GM19043 (cell line): ENCODE measurements around the gene ADGRB3.

Source experiments
- ATAC-seq: cut with Tn5 transposase; IDR thresholded peaks from one replicate; pipeline ENCODE4 v1.9.1; 2021; ENCODE audit warnings: low read depth; ENCODE audit not compliant: unreplicated experiment

Gene ADGRB3

DNA sequence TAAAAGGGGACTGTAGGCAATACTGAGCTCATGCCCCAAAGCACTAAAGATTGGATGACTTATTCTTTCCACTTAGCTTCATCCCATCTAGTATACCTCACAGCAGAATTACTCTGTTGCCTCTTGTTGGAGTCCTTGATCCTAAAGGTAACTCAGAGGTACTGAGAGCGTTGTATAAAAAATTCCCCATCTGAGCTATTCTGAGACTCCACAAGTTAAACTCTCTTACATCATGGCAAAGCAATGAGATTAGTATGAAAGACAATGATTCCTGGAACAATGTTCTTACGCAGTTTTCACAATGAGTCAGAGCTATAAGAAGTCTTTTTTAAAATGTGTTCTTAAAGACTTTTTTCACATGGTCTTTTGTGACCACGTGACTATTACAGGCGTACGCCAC is 370.1 kb downstream of the ADGRB3 start:
- no peak for ATAC-seq

DNA sequence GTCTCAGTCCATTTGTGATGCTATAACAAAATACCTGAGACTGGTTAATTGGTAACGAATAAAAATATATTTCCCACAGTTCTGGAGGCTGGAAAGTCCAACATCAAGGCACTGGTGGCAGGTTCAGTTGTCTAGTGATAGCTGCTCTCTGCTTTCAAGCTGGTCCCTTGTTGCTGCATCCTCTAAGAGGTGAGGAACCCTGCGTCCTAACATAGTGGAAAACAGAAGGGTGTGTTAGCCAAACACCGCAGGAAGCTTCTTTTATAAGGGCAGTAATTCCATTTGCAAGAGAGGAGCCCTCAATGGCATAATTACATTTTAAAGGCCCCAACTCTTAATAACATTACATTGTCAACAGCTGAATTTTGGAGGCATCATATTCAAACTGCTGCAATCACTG is 372.7 kb downstream of the ADGRB3 start:
- no peak for ATAC-seq

DNA sequence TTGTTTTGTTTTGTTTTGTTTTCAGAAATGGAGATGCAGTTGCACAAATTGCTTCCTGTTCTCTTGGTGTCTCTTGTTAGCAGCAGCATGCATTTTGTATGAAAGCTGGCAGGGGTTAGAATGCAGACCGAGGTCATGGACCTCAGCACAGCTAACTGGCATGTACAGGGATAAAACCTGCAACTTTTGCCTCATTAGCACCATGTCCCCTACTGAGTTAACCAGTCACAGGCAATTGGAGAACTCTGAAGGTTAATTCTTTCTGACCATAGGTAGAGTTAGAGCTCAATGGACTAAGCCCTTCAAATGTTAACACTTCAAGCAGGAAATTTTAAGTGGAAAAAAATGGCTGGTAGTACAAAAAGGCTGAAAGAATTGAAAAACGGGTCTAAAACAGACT is 377.1 kb downstream of the ADGRB3 start:
- ATAC-seq: no peak

DNA sequence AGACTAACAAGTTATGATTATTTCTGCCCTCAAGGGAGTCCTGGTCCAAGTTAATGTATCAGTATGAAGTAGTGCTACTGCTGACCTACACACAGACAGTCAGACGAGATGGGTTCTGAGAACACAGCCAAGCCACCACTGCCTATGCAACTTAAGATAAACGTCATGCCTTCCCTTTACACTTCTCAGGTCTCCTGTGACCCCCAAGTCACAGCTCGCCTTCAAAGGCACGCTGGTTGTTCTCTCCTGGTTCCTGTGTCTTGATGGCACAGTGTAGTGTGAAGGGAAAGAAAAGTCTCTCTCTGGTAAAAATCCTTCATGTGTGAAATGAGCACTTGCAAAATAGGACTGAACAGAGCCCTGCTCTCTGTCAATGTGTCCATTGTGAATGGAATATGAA is 377.8 kb downstream of the ADGRB3 start:
- no peak for ATAC-seq

DNA sequence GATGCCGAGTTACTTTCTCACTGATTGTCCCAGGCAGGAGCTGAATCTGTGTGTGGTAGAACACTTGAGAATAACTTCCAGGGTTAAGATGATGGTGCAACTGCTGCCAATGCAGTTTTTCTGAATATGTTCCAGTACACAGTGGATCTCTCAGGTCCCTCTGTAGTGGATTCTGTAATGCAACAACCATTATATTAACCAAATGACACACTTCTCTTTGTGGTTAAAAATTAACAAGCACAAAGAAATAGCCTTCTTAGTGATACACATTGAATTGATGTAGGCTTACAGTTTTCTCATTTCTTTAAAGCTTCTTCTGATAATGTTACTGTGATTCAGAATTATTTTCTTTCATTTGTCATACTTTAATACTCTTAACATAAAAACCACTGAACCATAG is 383.8 kb downstream of the ADGRB3 start:
- ATAC-seq: no peak

DNA sequence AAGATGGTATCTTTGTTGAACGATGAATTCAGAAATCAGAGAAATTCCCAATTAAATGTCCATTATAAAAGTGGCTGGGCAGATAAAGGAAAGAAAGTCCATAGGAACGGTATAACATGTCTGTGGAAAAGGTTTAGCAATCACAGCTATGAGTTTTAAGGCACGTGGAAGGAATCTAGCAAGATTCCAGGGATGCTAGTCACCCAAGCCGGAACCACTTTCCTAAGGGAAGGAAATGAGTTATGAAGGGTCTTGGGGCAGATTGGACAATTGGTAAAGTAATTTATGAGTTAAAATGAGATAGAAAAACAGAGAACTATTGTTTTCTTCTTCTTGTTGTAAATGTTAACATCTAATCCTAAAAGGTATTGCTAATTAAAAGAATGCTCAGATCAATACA is 384.8 kb downstream of the ADGRB3 start:
- no peak for ATAC-seq

DNA sequence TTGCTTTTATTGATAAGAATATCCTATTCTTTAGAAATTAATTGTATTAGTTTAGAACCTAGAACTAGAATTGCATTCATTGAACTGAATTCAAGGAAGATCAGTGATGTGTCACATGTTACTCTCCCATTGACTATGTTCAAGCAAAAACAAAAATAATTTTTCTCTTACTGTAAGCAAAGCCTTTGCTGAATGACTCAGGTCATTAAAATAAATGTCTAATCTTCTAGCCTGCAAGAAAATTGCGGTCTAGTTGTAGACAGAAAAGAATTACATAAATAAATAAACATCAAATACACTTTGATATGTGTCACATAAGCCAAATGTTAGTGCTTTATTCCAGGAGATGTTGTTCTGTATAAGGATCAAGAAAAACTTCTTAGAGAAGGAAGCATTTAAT is 387.9 kb downstream of the ADGRB3 start:
- no peak for ATAC-seq

DNA sequence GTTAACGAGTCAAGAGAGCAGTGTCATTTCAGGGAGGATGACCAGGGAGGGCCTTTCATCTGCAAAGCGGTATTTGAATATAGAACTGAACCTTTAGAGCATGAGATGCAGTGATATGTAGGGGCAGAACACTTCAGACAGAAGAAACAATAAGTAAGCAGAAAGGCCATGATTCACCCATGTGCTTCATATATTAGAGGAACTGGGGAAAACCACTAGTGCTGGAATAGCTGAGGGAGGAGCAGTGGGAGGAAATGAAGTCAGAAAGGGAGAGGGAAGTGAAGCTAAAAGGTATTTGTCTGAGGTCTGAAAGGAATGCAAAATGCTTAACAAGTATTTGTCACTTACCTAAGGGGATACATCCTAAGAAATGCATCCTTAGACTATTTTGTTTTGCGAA is 391.2 kb downstream of the ADGRB3 start:
- no peak for ATAC-seq

DNA sequence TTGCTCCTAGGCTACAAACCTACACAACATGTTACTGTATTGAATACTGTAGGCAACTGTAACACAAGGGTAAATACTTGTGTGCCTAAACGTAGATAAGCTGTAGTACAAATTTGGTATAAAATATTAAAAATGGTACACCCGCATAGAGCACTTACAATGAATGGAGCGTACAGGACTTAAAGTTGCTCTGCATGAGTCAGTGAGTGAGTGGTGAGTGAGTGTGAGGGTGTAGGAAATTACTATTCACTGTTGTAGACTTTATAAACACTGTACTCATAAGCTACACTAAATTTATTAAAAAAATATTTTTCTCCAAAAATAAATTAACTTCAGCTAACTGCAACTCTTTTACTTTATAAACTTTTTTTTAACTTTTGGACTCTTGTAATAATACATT is 391.6 kb downstream of the ADGRB3 start:
- ATAC-seq: no peak

DNA sequence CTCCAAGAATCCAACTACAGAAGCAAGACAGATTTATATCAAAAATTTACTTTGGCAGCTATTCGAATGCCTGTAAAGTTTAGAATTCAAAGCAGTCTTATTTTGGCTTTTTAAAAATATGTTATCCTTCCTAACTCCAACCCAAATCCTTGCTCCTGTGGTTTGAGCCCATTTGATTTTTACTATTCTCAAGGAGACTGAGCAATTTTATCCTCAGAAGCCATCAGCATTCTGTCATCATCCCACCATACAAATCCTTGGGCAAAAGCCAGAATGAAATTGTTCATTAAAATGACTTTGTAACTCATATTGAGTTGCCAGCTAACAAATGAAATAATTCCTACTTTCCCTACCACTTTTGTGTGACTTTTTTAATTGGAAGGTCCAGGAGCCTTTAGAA is 392.8 kb downstream of the ADGRB3 start:
- no peak for ATAC-seq

DNA sequence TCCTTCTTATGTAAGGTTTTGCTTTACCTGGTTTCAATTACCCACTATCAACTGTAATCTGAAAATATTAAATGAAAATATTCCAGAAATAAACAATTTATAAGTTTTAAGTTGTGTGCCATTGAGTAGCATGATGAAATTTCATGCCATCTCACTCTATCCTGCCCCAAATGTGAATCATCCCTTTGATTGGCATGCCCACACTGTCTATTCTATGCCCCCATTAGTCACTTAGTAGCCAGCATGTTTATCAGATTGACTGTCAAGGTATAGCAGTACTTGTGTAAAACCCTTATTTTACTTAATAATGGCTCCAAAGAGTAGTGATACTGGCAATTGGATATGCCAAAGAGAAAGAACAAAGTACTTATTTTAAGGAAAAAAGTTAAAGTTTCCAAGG is 403.8 kb downstream of the ADGRB3 start:
- no peak for ATAC-seq

DNA sequence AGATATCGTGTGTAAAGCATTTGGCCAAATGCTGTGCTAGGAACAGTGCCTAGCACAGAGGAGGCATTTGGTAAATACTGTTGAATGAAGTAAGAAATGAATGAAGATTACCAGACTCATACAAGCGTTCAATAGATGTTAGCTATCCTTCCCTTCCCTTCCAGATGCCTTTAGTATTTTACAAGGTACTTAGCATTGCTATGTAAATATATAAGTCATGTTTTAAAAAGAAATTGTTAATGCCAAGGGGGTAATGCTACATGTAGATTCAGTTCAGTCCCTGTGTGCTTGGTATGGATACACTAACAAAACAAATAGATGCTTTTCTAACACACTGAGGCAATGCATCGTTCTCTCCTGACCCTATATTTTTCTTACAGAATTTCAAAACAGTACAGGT is 407.2 kb downstream of the ADGRB3 start:
- ATAC-seq: no peak

DNA sequence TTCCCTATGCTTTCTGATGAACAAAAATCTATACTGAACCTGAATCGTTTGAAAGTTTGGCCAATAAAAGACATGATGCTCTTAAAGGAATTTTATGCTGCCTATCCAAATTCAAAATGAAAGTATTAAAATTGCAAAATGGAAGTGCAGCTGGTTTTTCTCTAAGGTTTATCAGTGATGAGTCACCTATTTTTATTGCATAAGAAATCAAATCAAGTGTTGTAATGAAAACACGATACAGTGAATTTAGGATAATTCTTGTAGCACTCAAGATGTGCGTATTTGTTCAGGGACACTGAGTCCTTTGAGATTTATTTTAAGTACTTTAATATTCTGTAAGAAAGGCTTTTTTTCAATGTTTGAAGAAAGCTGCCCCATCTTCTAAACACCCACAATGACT is 409.5 kb downstream of the ADGRB3 start:
- no peak for ATAC-seq

DNA sequence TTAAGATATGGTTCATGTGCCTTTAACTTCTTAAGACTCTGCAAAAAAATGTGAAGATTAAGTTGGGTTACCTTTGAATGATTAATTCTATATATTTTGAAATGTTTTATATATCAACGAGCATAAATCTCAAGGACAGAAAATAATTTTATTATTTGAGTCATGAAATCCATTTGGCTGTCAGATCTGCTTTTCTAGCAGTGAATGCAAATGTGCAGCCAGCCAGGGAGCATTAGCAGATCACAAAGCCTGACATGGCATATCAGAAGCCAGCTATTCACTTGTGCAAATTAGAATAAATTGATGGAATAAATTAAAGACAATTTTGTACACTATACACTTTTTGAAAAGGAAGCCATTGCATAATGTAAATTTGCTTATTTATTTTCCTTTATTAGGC is 424.3 kb downstream of the ADGRB3 start:
- ATAC-seq: no peak

DNA sequence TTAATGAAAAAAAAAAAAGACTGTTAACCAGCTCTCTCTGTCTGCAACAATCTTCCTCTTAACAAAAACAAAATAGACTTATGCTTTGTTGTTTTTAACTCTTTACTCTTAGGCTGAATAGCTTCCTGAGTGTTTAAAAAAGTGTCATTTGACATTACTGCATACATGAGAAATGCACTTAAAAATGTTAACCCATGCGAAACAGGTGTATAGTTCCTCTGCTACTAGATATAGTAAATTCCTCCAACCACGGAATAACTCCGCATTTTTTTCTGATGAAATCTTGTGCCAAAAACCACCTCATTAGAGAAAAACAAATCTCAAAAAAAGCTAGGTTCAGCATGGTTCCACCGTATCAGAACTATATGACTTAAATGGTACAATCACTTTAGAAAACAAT is 426.0 kb downstream of the ADGRB3 start:
- no peak for ATAC-seq

DNA sequence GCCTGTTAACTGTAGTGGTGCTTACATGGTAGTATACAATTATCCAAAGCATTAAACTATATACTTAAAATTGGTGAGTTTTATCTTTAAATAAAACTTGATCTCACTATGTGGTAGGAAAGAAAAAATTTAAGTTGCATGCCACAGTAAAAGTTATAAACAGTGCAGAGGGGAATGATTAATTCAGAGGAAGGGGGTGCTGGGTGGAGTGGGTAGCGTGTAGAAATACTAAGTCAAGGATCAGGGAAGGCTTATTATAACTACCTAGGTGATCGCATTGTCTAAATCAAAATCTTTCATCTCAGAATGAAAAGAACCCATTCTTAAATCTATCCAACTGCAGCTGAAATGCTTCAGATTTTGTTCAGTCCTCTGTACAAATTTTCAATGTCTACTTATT is 428.3 kb downstream of the ADGRB3 start:
- ATAC-seq: no peak

DNA sequence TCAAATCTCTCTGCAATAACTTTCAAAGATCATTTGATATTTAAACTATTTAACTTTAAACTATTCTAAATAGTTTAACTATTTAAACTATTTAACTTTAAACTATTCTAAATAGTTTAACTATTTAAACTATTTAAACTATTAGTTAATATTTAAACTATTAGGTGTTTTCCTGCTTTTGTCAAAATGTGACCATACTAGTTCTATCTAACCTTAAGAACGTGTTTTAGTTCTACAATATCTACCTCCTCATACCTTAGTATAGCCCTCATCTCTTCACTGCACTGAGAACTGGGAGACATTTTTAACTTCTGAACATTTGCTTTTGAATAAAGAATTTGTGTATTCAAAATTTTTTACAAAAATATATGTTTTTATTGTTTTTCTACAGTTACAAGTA is 429.1 kb downstream of the ADGRB3 start:
- no peak for ATAC-seq

DNA sequence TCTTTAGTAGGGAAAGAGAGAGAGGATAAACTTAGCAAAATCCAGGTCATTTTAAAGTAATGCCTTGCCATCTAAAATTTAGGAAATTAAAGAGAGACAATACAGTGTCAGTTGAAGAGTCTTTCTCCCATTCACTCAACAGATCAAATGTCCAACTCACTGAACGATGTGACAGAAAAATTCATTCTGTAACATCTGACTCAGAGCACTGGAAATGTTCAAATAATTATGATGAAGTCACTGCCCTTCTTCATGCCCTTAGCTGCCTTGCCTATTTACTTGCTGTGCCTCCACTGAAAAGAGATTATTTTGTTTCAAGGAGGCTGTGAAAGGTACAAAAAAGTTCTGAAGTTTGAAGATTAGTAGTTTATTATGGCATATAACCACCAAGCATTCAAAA is 434.8 kb downstream of the ADGRB3 start:
- ATAC-seq: no peak

DNA sequence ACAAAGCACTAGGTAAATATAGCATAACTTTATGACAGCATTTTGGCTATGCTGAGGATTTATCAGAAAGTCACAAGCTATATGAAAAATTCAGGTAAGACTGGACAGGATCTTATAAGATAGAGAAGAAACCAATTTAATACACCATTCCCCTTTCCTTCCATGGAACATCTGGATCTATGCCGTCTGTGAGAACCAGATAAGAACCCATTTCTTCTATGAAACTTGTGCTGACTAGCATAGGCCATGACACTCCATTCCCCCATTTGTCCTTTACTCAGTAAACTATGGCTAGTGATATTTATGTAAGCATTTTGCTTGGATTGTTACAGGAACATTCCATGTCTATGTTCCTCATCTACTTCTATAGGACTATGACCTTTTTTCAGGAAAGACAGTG is 437.7 kb downstream of the ADGRB3 start:
- no peak for ATAC-seq

DNA sequence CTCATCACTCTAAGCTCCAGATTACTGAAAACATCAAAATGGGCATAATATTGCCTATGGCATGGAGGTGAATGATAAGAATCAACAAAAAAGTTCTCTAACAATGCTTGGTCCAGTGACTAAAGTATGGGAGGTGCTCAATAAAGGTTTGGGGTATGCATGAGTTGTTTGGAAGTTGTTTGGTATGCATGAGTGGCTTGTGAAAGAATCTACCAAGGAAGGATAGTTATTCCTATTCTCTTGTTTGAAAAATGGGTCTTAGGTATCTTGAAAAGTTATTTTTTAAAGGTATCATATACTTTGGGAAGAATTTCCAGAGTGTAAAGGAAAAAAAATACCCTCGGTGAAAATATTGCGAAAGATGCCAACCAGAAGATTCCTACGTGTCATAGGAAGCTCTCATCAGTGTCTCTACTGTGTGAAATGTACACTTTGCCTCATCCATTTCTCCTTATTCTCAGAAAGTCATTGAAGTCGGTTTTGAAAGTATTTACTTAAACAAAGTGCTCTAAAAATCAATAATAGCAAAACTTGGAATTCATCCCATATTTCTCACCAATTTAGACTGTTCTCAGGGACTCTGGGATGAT is 449.8 kb downstream of the ADGRB3 start:
- no peak for ATAC-seq

DNA sequence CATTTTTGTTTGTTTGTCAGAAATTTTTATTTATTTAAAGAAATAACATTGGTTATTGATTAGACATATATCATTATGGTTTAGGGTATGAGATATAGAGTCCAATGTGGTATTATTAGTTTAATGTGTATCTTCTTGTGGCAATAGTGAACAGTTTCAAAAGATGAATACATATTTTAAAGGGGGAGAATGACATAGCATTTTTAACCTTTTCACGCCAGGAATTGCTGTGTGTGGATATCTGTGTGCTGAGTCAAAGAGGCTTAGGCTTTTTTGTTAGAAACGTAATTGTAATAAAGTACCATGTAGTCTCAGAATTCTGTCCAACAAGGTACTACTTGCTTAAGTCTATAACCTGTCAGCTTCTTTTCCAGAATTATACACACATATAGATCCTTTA is 451.6 kb downstream of the ADGRB3 start:
- no peak for ATAC-seq

DNA sequence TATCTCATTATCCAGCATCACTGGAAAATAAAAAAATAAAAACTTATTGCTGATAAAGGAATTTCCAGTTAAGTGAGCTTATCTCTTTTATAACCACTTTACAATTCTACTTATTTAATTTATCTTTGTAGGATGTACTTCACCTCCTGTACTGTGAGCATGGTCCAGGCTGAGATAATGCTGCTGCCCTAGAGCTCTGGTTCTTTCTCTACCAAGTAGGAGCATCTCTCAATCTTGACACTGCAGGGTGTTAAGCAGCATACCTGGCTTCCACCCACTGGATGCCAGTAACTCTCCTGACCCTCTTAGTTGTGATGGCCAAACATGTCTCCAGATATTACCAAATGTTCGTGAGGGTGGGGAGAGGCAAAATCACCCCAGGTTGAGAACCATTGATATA is 454.5 kb downstream of the ADGRB3 start:
- ATAC-seq: no peak

DNA sequence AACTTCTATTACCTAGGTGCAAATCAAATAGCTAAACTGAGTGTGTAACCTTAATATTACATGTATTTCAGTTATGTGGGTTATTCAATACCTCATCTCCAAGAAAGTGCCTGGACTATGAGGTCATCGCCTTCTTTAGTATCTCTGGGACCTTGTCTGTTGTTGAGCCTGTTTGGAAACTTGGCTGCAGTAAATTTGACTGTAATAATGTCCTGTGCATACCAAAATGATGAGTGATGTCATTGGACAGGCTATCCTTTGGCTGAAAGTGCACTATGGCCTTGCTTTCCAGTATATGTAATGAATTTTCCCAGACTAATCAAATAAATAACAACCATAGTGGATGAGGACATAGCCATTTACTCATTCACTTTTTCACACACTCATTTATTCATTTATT is 455.1 kb downstream of the ADGRB3 start:
- ATAC-seq: no peak
